H9 (cell line): ENCODE results near the gene NT5DC3. TPM values are rescaled to one million over a fixed set of nuclear protein-coding genes. Genes with fewer than 3 reads are reported as not detected.

ENCODE experiments used
- DNase-seq: peaks from one replicate; pipeline ENCODE4 v3.0.0-alpha.2; 2017
- H2AFZ ChIP-seq: one replicate; pipeline ENCODE4 v1.6.1; 2013; ENCODE audit warnings: mild to moderate bottlenecking, low read length, control low read depth, moderate library complexity
- H2AK5ac ChIP-seq: 2 replicates; pipeline ENCODE4 v1.6.1; 2013; ENCODE audit warnings: low read length, control low read depth, mixed read lengths; ENCODE audit not compliant: insufficient read length
- H2BK120ac ChIP-seq: one replicate; pipeline ENCODE4 v1.6.1; 2013; ENCODE audit warnings: low read depth, mild to moderate bottlenecking, low read length, control low read depth, inconsistent platforms; ENCODE audit not compliant: poor library complexity, severe bottlenecking
- H2BK12ac ChIP-seq: 2 replicates; pipeline ENCODE4 v1.6.1; 2013; ENCODE audit warnings: low read length, control low read depth, mixed read lengths, low read depth; ENCODE audit not compliant: insufficient read length
- H2BK15ac ChIP-seq: 2 replicates; pipeline ENCODE4 v1.6.1; 2013; ENCODE audit warnings: low read depth, low read length, control low read depth
- H2BK20ac ChIP-seq: one replicate; pipeline ENCODE4 v1.6.1; 2013; ENCODE audit warnings: low read depth, mild to moderate bottlenecking, low read length, control low read depth, inconsistent platforms; ENCODE audit not compliant: poor library complexity, severe bottlenecking
- H2BK5ac ChIP-seq: 2 replicates; pipeline ENCODE4 v1.6.1; 2013; ENCODE audit warnings: low read length, control low read depth, mixed read lengths; ENCODE audit not compliant: insufficient read length
- H3K14ac ChIP-seq: 2 replicates; pipeline ENCODE4 v1.6.1; 2013; ENCODE audit warnings: low read length, control low read depth; ENCODE audit not compliant: insufficient read depth
- H3K18ac ChIP-seq: 2 replicates; pipeline ENCODE4 v1.6.1; 2013; ENCODE audit warnings: low read depth, mild to moderate bottlenecking, mixed read lengths, low read length, control low read depth; ENCODE audit not compliant: insufficient read length
- H3K23ac ChIP-seq: 2 replicates; pipeline ENCODE4 v1.6.1; 2013; ENCODE audit warnings: low read length, control low read depth, mixed read lengths, low read depth; ENCODE audit not compliant: insufficient read length
- H3K23me2 ChIP-seq: 2 replicates; pipeline ENCODE4 v1.6.1; 2013; ENCODE audit warnings: low read depth, mild to moderate bottlenecking, mixed read lengths, low read length, control low read depth; ENCODE audit not compliant: insufficient read length, poor library complexity, severe bottlenecking
- H3K27ac ChIP-seq: 2 replicates; pipeline ENCODE4 v1.5.1; 2013; ENCODE audit warnings: low read length, control low read depth, mixed read lengths, low read depth; ENCODE audit not compliant: insufficient read length
- H3K27me3 ChIP-seq: 2 replicates; pipeline ENCODE4 v1.6.1; 2013; ENCODE audit warnings: low read length, control low read depth, inconsistent platforms; ENCODE audit not compliant: insufficient read depth
- H3K4ac ChIP-seq: 2 replicates; pipeline ENCODE4 v1.6.1; 2013; ENCODE audit warnings: low read depth, mild to moderate bottlenecking, control low read depth, inconsistent platforms, low read length, moderate library complexity
- H3K4me1 ChIP-seq: 2 replicates; pipeline ENCODE4 v1.6.1; 2013; ENCODE audit warnings: low read length, control low read depth, inconsistent platforms; ENCODE audit not compliant: insufficient read depth
- H3K4me2 ChIP-seq: 2 replicates; pipeline ENCODE4 v1.6.1; 2013; ENCODE audit warnings: low read length, control low read depth, mixed read lengths; ENCODE audit not compliant: insufficient read length, insufficient read depth
- H3K56ac ChIP-seq: 2 replicates; pipeline ENCODE4 v1.6.1; 2013; ENCODE audit warnings: low read depth, mild to moderate bottlenecking, mixed read lengths, low read length, control low read depth; ENCODE audit not compliant: insufficient read length
- H3K79me1 ChIP-seq: 2 replicates; pipeline ENCODE4 v1.6.1; 2013; ENCODE audit warnings: low read depth, mild to moderate bottlenecking, moderate library complexity, low read length, control low read depth, inconsistent platforms; ENCODE audit not compliant: insufficient read depth, poor library complexity, severe bottlenecking
- H3K79me2 ChIP-seq: 2 replicates; pipeline ENCODE4 v1.6.1; 2013; ENCODE audit warnings: low read length, control low read depth, inconsistent platforms; ENCODE audit not compliant: insufficient read depth
- H3K9ac ChIP-seq: 2 replicates; pipeline ENCODE4 v1.6.1; 2013; ENCODE audit warnings: low read length, control low read depth, mixed read lengths; ENCODE audit not compliant: insufficient read length; ENCODE audit errors: extremely low read depth
- H3K9me3 ChIP-seq: one replicate; pipeline ENCODE4 v1.6.1; 2013; ENCODE audit warnings: low read depth, low read length, inconsistent platforms; ENCODE audit not compliant: control insufficient read depth
- H3T11ph ChIP-seq: one replicate; pipeline ENCODE4 v1.6.1; 2013; ENCODE audit warnings: mild to moderate bottlenecking, low read length, control low read depth, inconsistent platforms
- H4K20me1 ChIP-seq: one replicate; pipeline ENCODE4 v1.6.1; 2013; ENCODE audit not compliant: control insufficient read depth, insufficient read length, insufficient read depth
- H4K5ac ChIP-seq: 2 replicates; pipeline ENCODE4 v1.6.1; 2013; ENCODE audit warnings: low read depth, mild to moderate bottlenecking, mixed read lengths, low read length, control low read depth; ENCODE audit not compliant: insufficient read length
- H4K8ac ChIP-seq: replicated peaks from 2 replicates; pipeline ENCODE4 v1.6.1; 2013; ENCODE audit warnings: low read length, control low read depth, mixed read lengths, low read depth; ENCODE audit not compliant: insufficient read length
- H4K91ac ChIP-seq: 2 replicates; pipeline ENCODE4 v1.6.1; 2013; ENCODE audit warnings: low read depth, mild to moderate bottlenecking, moderate library complexity, mixed read lengths, low read length, control low read depth; ENCODE audit not compliant: insufficient read length
- H3K27ac Mint-ChIP-seq, 3 experiments: 2 replicates in 2 of 3; 3 replicates in 1 of 3; pipeline ENCODE4 v1.8.0; 2020 to 2021; ENCODE audit warnings: mixed read lengths in 3 of 3, mild to moderate bottlenecking in 1 of 3, moderate library complexity in 1 of 3
- H3K27me3 Mint-ChIP-seq: 2 replicates; pipeline ENCODE4 v1.8.0; 2021; ENCODE audit warnings: low read depth, mild to moderate bottlenecking, moderate library complexity, mixed read lengths
- H3K36me3 Mint-ChIP-seq, 3 experiments: 2 replicates in 2 of 3; 3 replicates in 1 of 3; pipeline ENCODE4 v1.8.0; 2020 to 2021; ENCODE audit warnings: low read depth in 3 of 3, mixed read lengths in 3 of 3; ENCODE audit not compliant: insufficient read depth in 1 of 3
- H3K4me1 Mint-ChIP-seq, 2 experiments: 2 replicates each; pipeline ENCODE4 v1.8.0; 2020; ENCODE audit warnings: mixed read lengths in 2 of 2
- H3K4me3 Mint-ChIP-seq, 2 experiments: 2 replicates in 1 of 2; 3 replicates in 1 of 2; pipeline ENCODE4 v1.8.0; 2020 to 2021; ENCODE audit warnings: mild to moderate bottlenecking in 2 of 2, mixed read lengths in 2 of 2, moderate library complexity in 1 of 2
- H3K9me3 Mint-ChIP-seq, 2 experiments: 2 replicates in 1 of 2; 3 replicates in 1 of 2; pipeline ENCODE4 v1.8.0; 2020; ENCODE audit warnings: mild to moderate bottlenecking in 2 of 2, mixed read lengths in 2 of 2, moderate library complexity in 1 of 2
- CTCF ChIP-seq: fragments of 200-600 bp; sonication (generic); conservative IDR thresholded peaks from 3 replicates; pipeline ENCODE4 v1.8.0; 2021; ENCODE audit warnings: antibody characterized with exemption, mild to moderate bottlenecking
- WGBS: extraction: QIAGEN DNeasy Blood & Tissue Kit; methylation state at CpG from one replicate; pipeline ENCODE4 v1.1.7; 2013; ENCODE audit warnings: missing lambda C conversion rate, low lambda C conversion rate, mixed read lengths; ENCODE audit not compliant: insufficient read length; ENCODE audit errors: extremely low coverage; 5-methylcytosine and 5-hydroxymethylcytosine counted together
- total RNA-seq: library from RNA; stranded (reverse); gene quantifications from 2 replicates; pipeline ENCODE4 v1.2.1, GENCODE V29; 2021

NT5DC3 gene
- total RNA-seq, 1 experiment from 2014 or later: 13.6 TPM

DNA sequence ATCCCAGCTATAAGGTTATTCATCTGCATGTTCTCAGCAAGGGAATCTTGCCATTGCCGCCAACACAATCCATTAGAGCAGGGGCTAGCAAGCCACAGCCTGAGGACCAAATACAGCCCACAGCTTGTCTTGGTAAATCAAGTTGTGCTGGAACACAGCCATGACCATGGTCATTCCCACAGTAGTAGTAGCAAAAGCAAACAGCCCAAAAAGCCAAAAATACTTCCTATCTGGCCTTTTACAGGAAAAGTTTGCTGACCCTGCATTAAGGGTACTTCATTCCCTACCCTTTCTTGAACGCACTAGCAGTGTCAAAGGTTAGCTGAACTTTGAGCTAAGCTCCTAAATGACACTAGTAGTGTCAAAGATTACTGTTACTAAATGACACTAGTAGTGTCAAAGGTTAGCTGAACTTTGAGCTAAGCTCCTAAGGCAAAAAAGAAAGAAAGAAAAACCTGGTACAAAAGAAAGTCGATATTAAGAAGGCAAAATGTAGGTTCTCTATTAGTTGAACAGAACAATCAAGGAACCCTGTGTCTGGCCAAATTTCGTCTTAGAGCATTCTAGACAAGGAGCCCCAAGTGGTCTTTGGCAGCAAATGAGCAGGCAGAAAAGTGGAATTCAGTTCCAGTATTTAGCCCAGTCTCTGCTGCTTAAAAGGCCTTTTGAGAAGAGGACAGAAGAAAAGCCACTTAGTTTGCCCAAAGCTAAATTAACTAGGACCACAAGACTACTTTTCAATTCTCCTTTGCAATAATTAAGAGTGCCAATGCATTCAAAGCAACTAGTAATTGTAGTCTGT, 67.7 kb downstream of the NT5DC3 start:
- H3K4me2 ChIP-seq: no peak overlapping the region
- H3K9ac ChIP-seq: no peak overlapping the region
- no peaks in the 10 kb centered on the region for H3K79me2 ChIP-seq
- H4K91ac ChIP-seq: no peak overlapping the region
- no peaks in the 10 kb centered on the region for H3K9me3 ChIP-seq
- no peak overlapping the region for H3T11ph ChIP-seq
- no peak overlapping the region for H3K23ac ChIP-seq
- H2BK120ac ChIP-seq: no peak overlapping the region
- WGBS: no CpG with 5 or more reads among the region's 4 CpGs
- no peak overlapping the region for H4K5ac ChIP-seq
- Mint-ChIP-seq H3K4me1 (peaks cover 18% of the 10 kb centered on the region in 2 experiments), H3K27me3 (no peaks in the 10 kb centered on the region), H3K4me3 (no peak overlapping the region), H3K9me3 (no peaks in the 10 kb centered on the region), H3K36me3 (peaks cover 22 to 40% (median 30%) of the 10 kb centered on the region in 3 experiments; a peak in 6 of 7 replicates), H3K27ac (no peak overlapping the region)
- H3K4me1 ChIP-seq: peaks cover 2% of the 10 kb centered on the region; the same call in 1 of the 2 replicates
- no peak overlapping the region for H3K27ac ChIP-seq
- no peak overlapping the region for H3K18ac ChIP-seq
- H2BK20ac ChIP-seq: no peak overlapping the region
- H3K27me3 ChIP-seq: no peaks in the 10 kb centered on the region
- H2BK12ac ChIP-seq: no peak overlapping the region
- H3K14ac ChIP-seq: no peak overlapping the region
- DNase-seq: no peak
- no peak overlapping the region for H2AFZ ChIP-seq
- no peaks in the 10 kb centered on the region for H3K79me1 ChIP-seq
- H2AK5ac ChIP-seq: no peak overlapping the region
- H4K20me1 ChIP-seq: no peaks in the 10 kb centered on the region
- no peak overlapping the region for H2BK5ac ChIP-seq
- H2BK15ac ChIP-seq: no peak overlapping the region
- H3K23me2 ChIP-seq: no peaks in the 10 kb centered on the region
- H4K8ac ChIP-seq: no peak overlapping the region
- H3K56ac ChIP-seq: no peak overlapping the region
- no peak overlapping the region for H3K4ac ChIP-seq
- no peak for TF ChIP-seq CTCF
